ENCODE data around the gene RAB44. TPM values are rescaled to one million over a fixed set of nuclear protein-coding genes. Genes with fewer than 3 reads are reported as not detected.

The RAB44 gene
- total and polyA plus RNA-seq, 8 donors, result 0.15 to 2.5 (median 0.23) TPM; not detected in 3

GRCh38 chr6:36677753-36678487 lies 19.7 kb upstream of the RAB44 start:
- Histone ChIP-seq H3K4me3 (peak overlapping the region; percentile 63 to 90 (median 78)), H3K4me1 (peaks cover 32 to 56% (median 48%) of the 10 kb centered on the region in 4 donors), H3K36me3 (peaks cover 0 to 7% (median 3%) of the 10 kb centered on the region in 4 donors), H3K27me3 (no peaks in the 10 kb centered on the region), H3K9me3 (no peaks in the 10 kb centered on the region), H3K27ac (peak overlapping the region; percentile 93 to 99 (median 99))
- WGBS, 5 donors, result 9 to 18% (median 10%) methylated on average over 10 of the region's 10 CpGs
- intact Hi-C loops (cut with DNase I; ENCODE audit: low total_unique reads), result no loop called here
- peak in 1 of 2 donors; percentile 31 for DNase-seq
- TF ChIP-seq CTCF (IDR thresholded peaks at IDR 0.05) (no peak), POLR2AphosphoS5 (IDR thresholded peaks at IDR 0.05) (no peak), POLR2A (IDR thresholded peaks at IDR 0.05) (no peak), EP300 (IDR thresholded peaks at IDR 0.05) (no peak)

- Histone ChIP-seq H3K27ac (peak within 1 kb of the TSS; percentile 93 to 99 (median 99)), H3K27me3 (no peaks in the 10 kb centered on the region), H3K9me3 (no peaks in the 10 kb centered on the region), H3K4me1 (peaks cover 38 to 61% (median 55%) of the 10 kb centered on the region in 4 donors), H3K4me3 (peak within 1 kb of the TSS; percentile 63 to 90 (median 78)), H3K36me3 (peaks cover 3 to 14% (median 7%) of the 10 kb centered on the region in 4 donors)
- peak in 3 of 4 donors; percentile 30 to 97 (median 87) for TF ChIP-seq POLR2A (IDR thresholded peaks at IDR 0.05)
- TF ChIP-seq CTCF (IDR thresholded peaks at IDR 0.05), result peak in 1 of 7 experiments; percentile 50
- no peak for TF ChIP-seq EP300 (IDR thresholded peaks at IDR 0.05)
- peak; percentile 77 to 100 (median 99) for TF ChIP-seq POLR2AphosphoS5 (IDR thresholded peaks at IDR 0.05)
- intact Hi-C loops (cut with DNase I; ENCODE audit: low total_unique reads), result no loop called here
- 0 to 1% (median 0%) methylated on average over 5 to 63 of the region's 63 CpGs for WGBS, 5 donors
- peak; percentile 97 to 98 for DNase-seq
These were observed 19.1 kb upstream of the RAB44 start, which contains the start of gene CDKN1A for GRCh38 chr6:36678488-36679042. TSS of gene CDKN1A (plus strand) at chr6:36678714. CDS start at chr6:36684102, 5,388 bp downstream.

GRCh38 chr6:36679043-36679833 lies 18.4 kb upstream of the RAB44 start:
- DNase-seq, result peak; percentile 78 to 85
- intact Hi-C loops (cut with DNase I; ENCODE audit: low total_unique reads), result no loop called here
- peaks cover 40 to 68% (median 60%) of the 10 kb centered on the region in 4 donors for H3K4me1 ChIP-seq
- TF ChIP-seq CTCF (IDR thresholded peaks at IDR 0.05) (peak in 1 of 7 experiments; percentile 15), POLR2AphosphoS5 (IDR thresholded peaks at IDR 0.05) (peak; percentile 71 to 89 (median 76)), EP300 (IDR thresholded peaks at IDR 0.05) (peak; percentile 94), POLR2A (IDR thresholded peaks at IDR 0.05) (peak in 1 of 4 donors; percentile 20)
- 0 to 2% (median 1%) methylated on average over 26 to 61 of the region's 61 CpGs for WGBS, 5 donors
- no peaks in the 10 kb centered on the region for H3K9me3 ChIP-seq
- H3K4me3 ChIP-seq, result peak overlapping the region; percentile 63 to 90 (median 78)
- H3K27ac ChIP-seq, result peak overlapping the region; percentile 93 to 99 (median 99)
- H3K36me3 ChIP-seq, result peaks cover 10 to 20% (median 13%) of the 10 kb centered on the region in 4 donors
- no peaks in the 10 kb centered on the region for H3K27me3 ChIP-seq

Measured in stomach (tissue), 9 donors.